Right lobe of liver (tissue), 6 donors: Measurements from ENCODE around the gene NARS2. TPM values are rescaled to one million over a fixed set of nuclear protein-coding genes. Genes with fewer than 3 reads are reported as not detected.

Experiments
- ATAC-seq, 4 donors: fragments of 200-7000 bp; cut with Tn5 transposase; one replicate each; pipeline ENCODE4 v1.9.1; 2020; ENCODE audit warnings: mild to moderate bottlenecking in 4 of 4, moderate library complexity in 4 of 4
- DNase-seq, 3 donors: peaks; one replicate each; pipeline ENCODE4 v3.0.0-alpha.2; 2020
- H3K27ac ChIP-seq, 3 donors: fragments of 200-600 bp; one replicate each; pipeline ENCODE4 v1.8.0; 2022
- H3K27me3 ChIP-seq, 2 donors: fragments of 200-600 bp; one replicate each; pipeline ENCODE4 v1.8.0; 2022
- H3K36me3 ChIP-seq, 4 donors: fragments of 200-600 bp; sonication (generic) in 1 of 4; one replicate each; pipeline versions ENCODE4 v1.5.1 to v1.8.0; 2017 to 2022; ENCODE audit warnings: control low read depth in 1 of 4
- H3K4me1 ChIP-seq, 4 donors: fragments of 200-600 bp; sonication (generic) in 1 of 4; one replicate each; pipeline versions ENCODE4 v1.5.1 to v1.8.0; 2017 to 2022; ENCODE audit warnings: control low read depth in 1 of 4
- H3K4me3 ChIP-seq, 3 donors: fragments of 200-600 bp; one replicate each; pipeline ENCODE4 v1.8.0; 2022
- H3K9me3 ChIP-seq, 4 donors: fragments of 200-600 bp; sonication (generic) in 1 of 4; one replicate each; pipeline versions ENCODE4 v1.5.1 to v1.8.0; 2017 to 2022; ENCODE audit warnings: control low read depth in 1 of 4
- CTCF ChIP-seq, 4 donors: fragments of 200-600 bp in 3 of 4; fragments of 450-650 bp in 1 of 4; IDR thresholded peaks; one replicate each; pipeline versions ENCODE4 v1.5.1 to v1.8.0; 2016 to 2022; ENCODE audit warnings: antibody characterized with exemption in 4 of 4, mild to moderate bottlenecking in 2 of 4
- POLR2A ChIP-seq: fragments of 450-650 bp; IDR thresholded peaks from one replicate; pipeline ENCODE4 v1.6.1; 2017; ENCODE audit warnings: antibody characterized with exemption, mild to moderate bottlenecking
- WGBS: methylation state at CpG from one replicate; pipeline ENCODE4 v1.1.6; 2018; ENCODE audit warnings: low coverage, low lambda C conversion rate; ENCODE audit not compliant: insufficient coverage; ENCODE audit errors: missing lambda C conversion rate; 5-methylcytosine and 5-hydroxymethylcytosine counted together
- intact Hi-C, 2 donors: fragments of 100-400 bp; cut with DNase I; formaldehyde crosslinking; loops; one replicate each; pipeline versions ENCODE4 v1.11.2 to v1.14.1; 2022
- total RNA-seq, 6 experiments: library from RNA; depleted of rRNA in 2 of 6; stranded (reverse); fragments of >200 nt in 2 of 6; fragmentation: NEBNext Ultra II Directional in 3 of 6; extraction: Animal tissue kit (Norgen Biotek cat#: 25700) in 3 of 6; gene quantifications; one replicate each; pipeline versions ENCODE4 v1.1.0 to v1.2.4, GENCODE V29; 2016 to 2023
- donor health status: DM: no; HTN: yes; CAD: no.
- donor health status: DM: no; HTN: no; CAD: no.
- donor health status: DM: no; HTN: no; CAD: no.
- donor health status: DM: no; HTN: yes; CAD: no.
- donor health status: DM: no; HTN: yes; CAD: no.

Gene NARS2
- total RNA-seq, 6 experiments from 2014 or later = 11.5 to 17.4 (median 14.0) TPM

GRCh38 chr11:78428266-78428636 lies 146.4 kb downstream of the NARS2 start:
- no peaks in the 10 kb centered on the region for H3K4me1 ChIP-seq
- intact Hi-C loops = no loop called here
- H3K27ac ChIP-seq = no peak overlapping the region

GRCh38 chr11:78427615-78428265 lies 146.9 kb downstream of the NARS2 start:
- H3K4me1 ChIP-seq = no peaks in the 10 kb centered on the region
- intact Hi-C loops = no loop called here
- no peak for DNase-seq
- TF ChIP-seq CTCF (IDR thresholded peaks at IDR 0.05) (no peak), POLR2A (no peak)
- H3K36me3 ChIP-seq = no peaks in the 10 kb centered on the region
- ATAC-seq = peak in 2 of 4 donors; percentile 21 to 34
- WGBS = 66% methylated on average over 11 of the region's 11 CpGs
- H3K27ac ChIP-seq = no peak overlapping the region
- no peaks in the 10 kb centered on the region for H3K9me3 ChIP-seq
- no peaks in the 10 kb centered on the region for H3K27me3 ChIP-seq
- no peak overlapping the region for H3K4me3 ChIP-seq

More at GRCh38 chr11:78428266-78428636, 146.4 kb downstream of the NARS2 start:
- no peak for ATAC-seq
- no peak for DNase-seq
- H3K9me3 ChIP-seq = no peaks in the 10 kb centered on the region
- TF ChIP-seq CTCF (IDR thresholded peaks at IDR 0.05) (no peak), POLR2A (no peak)
- no peaks in the 10 kb centered on the region for H3K36me3 ChIP-seq
- H3K27me3 ChIP-seq = no peaks in the 10 kb centered on the region
- H3K4me3 ChIP-seq = no peak overlapping the region

GRCh38 chr11:78426845-78427244 lies 147.8 kb downstream of the NARS2 start:
- 75% methylated on average over 1 of the region's 1 CpG for WGBS
- no peak overlapping the region for H3K4me3 ChIP-seq
- no peaks in the 10 kb centered on the region for H3K27me3 ChIP-seq
- H3K4me1 ChIP-seq = no peaks in the 10 kb centered on the region
- TF ChIP-seq CTCF (IDR thresholded peaks at IDR 0.05) (no peak), POLR2A (no peak)
- ATAC-seq = no peak
- intact Hi-C loops = no loop called here
- no peaks in the 10 kb centered on the region for H3K36me3 ChIP-seq
- no peak overlapping the region for H3K27ac ChIP-seq
- no peak for DNase-seq
- no peaks in the 10 kb centered on the region for H3K9me3 ChIP-seq

GRCh38 chr11:78425399-78426070 lies 149.1 kb downstream of the NARS2 start:
- H3K9me3 ChIP-seq = no peaks in the 10 kb centered on the region
- no peaks in the 10 kb centered on the region for H3K27me3 ChIP-seq
- peak in 1 of 4 donors; percentile 29 for ATAC-seq
- peak overlapping the region in 2 of 3 donors; percentile 21 to 36 for H3K27ac ChIP-seq
- no peak for TF ChIP-seq POLR2A
- TF ChIP-seq CTCF (IDR thresholded peaks at IDR 0.05) = no peak
- no peaks in the 10 kb centered on the region for H3K36me3 ChIP-seq
- intact Hi-C loops = no loop called here
- no peak for DNase-seq
- no peaks in the 10 kb centered on the region for H3K4me1 ChIP-seq
- H3K4me3 ChIP-seq = no peak overlapping the region
- 68% methylated on average over 4 of the region's 4 CpGs for WGBS
